ENCODE measurements around the gene DNAJC9. TPM values are rescaled to one million over a fixed set of nuclear protein-coding genes. Genes with fewer than 3 reads are reported as not detected.

Gene DNAJC9
- total and polyA plus RNA-seq, 12 donors = 5.6 to 11.2 (median 7.5) TPM

DNA sequence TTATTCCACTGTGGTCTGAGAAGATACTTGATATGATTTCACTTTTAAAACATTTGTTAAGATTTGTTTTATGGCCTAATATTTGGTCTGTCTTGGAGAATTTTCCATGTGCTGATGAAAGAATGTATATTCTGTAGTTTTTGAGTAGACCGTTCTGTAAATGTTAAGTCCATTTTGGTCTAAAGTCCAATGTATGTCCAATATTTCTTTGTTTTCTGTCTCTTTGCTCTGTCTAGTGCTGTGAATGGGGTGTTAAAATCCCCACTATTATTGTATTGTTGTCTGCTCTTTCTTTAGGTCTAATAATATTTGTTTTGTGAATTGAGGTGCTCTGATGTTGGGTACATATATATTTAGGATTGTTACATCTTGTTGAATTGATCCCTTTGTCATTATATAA is 31.3 kb downstream of the DNAJC9 start:
- intact Hi-C loops (cut with DNase I) = no loop called here
- no peak for DNase-seq
- H3K27me3 ChIP-seq = no peaks in the 10 kb centered on the region
- H3K9me3 ChIP-seq = no peaks in the 10 kb centered on the region
- H3K4me1 ChIP-seq = no peaks in the 10 kb centered on the region
- ATAC-seq = no peak
- TF ChIP-seq, protein P1, sequence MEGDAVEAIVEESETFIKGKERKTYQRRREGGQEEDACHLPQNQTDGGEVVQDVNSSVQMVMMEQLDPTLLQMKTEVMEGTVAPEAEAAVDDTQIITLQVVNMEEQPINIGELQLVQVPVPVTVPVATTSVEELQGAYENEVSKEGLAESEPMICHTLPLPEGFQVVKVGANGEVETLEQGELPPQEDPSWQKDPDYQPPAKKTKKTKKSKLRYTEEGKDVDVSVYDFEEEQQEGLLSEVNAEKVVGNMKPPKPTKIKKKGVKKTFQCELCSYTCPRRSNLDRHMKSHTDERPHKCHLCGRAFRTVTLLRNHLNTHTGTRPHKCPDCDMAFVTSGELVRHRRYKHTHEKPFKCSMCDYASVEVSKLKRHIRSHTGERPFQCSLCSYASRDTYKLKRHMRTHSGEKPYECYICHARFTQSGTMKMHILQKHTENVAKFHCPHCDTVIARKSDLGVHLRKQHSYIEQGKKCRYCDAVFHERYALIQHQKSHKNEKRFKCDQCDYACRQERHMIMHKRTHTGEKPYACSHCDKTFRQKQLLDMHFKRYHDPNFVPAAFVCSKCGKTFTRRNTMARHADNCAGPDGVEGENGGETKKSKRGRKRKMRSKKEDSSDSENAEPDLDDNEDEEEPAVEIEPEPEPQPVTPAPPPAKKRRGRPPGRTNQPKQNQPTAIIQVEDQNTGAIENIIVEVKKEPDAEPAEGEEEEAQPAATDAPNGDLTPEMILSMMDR (IDR thresholded peaks at IDR 0.05) = no peak
- 98 to 99% methylated on average over 1 of the region's 1 CpG for whole genome bisulfite sequencing, 2 donors
- no peak overlapping the region for H3K27ac ChIP-seq
- peaks cover 0 to 71% (median 16%) of the 10 kb centered on the region in 9 donors for H3K36me3 ChIP-seq
- H3K4me3 ChIP-seq = no peak overlapping the region

DNA sequence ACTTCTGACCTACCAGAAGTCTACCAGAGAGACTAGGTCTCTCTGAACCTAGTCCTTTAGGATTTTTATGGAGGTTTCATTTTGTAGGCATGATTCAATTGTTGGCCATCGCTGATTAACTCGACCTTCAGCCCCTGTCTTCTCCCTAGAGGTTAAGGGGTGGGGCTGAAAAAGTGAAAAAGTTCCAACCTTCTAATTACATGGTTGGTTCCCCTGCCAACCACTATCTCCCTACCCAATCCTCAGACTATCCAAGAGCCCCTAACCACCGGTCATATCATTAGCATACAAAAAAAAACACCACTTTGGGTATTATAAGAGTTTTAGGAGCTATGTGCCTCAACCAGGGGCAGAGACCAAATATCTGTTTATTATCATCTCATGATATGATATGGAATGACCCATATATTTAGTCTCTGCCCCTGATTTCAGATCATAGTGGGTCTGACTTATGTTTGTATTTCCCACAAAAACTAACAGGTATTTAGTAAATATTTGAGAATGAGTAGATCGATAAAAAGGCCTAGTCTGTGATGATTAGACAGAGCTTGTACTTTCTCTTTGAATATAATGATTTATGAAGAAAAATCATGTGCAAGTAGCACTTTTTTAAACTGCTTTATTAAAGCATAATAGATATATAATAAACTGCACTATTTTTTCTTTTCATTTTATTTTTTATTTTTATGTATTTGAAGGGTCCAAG is 35.8 kb downstream of the DNAJC9 start:
- WGBS, 2 donors = 76 to 84% methylated on average over 4 of the region's 4 CpGs
- H3K27me3 ChIP-seq = no peaks in the 10 kb centered on the region
- peaks cover 0 to 5% (median 0%) of the 10 kb centered on the region in 9 donors for H3K4me1 ChIP-seq
- intact Hi-C loops (cut with DNase I) = no loop called here
- no peak for DNase-seq
- no peak overlapping the region for H3K27ac ChIP-seq
- H3K4me3 ChIP-seq = no peak overlapping the region
- H3K36me3 ChIP-seq = peaks cover 0 to 53% (median 0%) of the 10 kb centered on the region in 9 donors
- ATAC-seq = no peak
- H3K9me3 ChIP-seq = no peaks in the 10 kb centered on the region
- TF ChIP-seq, protein P1 (IDR thresholded peaks at IDR 0.05) = no peak

DNA sequence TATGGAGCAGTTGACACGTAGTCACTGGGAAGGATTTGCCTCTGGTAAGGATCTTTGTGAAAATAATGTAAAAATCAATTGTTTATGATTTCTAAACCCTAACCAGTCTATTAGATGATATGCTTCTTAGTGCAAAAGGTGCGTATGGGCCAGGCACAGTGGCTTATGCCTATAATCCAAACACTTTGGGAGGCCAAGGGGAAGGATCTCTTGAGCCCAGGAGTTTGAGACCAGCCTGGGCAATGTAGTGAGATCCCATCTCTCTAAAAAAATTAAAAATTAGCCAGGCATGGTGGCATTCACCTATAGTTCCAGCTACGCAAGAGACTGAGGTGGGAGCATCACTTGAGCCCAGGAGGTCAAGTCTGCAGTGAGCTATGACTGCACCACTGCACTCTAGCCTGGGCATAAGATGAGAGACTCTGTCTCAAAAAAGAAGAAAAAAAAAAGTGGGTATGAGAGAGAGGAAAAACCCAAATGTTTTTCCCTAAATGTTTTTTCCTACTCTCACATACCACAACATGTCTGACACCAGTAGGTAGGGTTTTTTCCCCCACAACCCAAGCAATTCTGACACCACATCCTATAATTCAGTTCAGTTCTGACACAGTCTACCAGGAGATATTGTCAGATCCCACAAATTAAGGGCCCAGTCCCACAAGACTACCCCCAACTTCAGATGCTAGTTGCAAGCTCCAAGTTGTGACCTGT is 36.5 kb downstream of the DNAJC9 start:
- intact Hi-C loops (cut with DNase I) = no loop called here
- TF ChIP-seq, protein P1 (IDR thresholded peaks at IDR 0.05) = no peak
- no peak for DNase-seq
- no peak for ATAC-seq
- H3K4me3 ChIP-seq = no peak overlapping the region
- peaks cover 0 to 54% (median 0%) of the 10 kb centered on the region in 9 donors for H3K36me3 ChIP-seq
- H3K27me3 ChIP-seq = no peaks in the 10 kb centered on the region
- H3K27ac ChIP-seq = no peak overlapping the region
- H3K4me1 ChIP-seq = peaks cover 0 to 5% (median 0%) of the 10 kb centered on the region in 9 donors
- H3K9me3 ChIP-seq = no peaks in the 10 kb centered on the region
- 94 to 99% methylated on average over 3 of the region's 3 CpGs for WGBS, 2 donors

DNA sequence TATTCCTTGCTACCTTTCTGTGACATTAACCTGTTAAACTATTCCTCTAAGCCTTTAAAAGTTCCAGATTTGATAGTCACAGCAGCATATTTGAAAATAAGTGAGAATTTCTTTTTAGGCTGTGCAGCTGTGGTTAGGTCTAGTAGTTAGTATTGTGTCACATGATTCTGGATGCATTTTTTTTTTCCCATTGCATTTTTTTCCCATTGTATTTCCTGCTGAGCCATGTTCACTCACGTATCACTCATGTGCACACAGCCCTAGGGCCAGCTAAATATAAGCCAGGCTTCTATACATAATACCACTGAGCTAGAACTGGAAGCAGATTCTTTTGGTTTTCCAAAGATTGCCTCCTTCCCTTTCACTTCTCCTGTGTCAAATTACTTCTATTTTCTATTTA is 37.4 kb downstream of the DNAJC9 start:
- no peak for DNase-seq
- no peak overlapping the region for H3K27ac ChIP-seq
- H3K4me1 ChIP-seq = peaks cover 0 to 5% (median 0%) of the 10 kb centered on the region in 9 donors
- H3K36me3 ChIP-seq = peaks cover 0 to 54% (median 0%) of the 10 kb centered on the region in 9 donors
- no peak for ATAC-seq
- WGBS, 2 donors = 74 to 79% methylated on average over 1 of the region's 1 CpG
- H3K4me3 ChIP-seq = no peak overlapping the region
- intact Hi-C loops (cut with DNase I) = no loop called here
- no peaks in the 10 kb centered on the region for H3K9me3 ChIP-seq
- H3K27me3 ChIP-seq = no peaks in the 10 kb centered on the region
- TF ChIP-seq, protein P1 (IDR thresholded peaks at IDR 0.05) = no peak
